Effector memory CD4-positive, alpha-beta T cell (primary cell): ENCODE measurements around the gene JMJD7.

Experiments
- DNase-seq, 3 donors: peaks; one replicate each; pipeline ENCODE4 v3.0.0-alpha.2; 2020
- H3K27ac ChIP-seq: 2 replicates; pipeline ENCODE4 v1.7.0; 2013; ENCODE audit warnings: mild to moderate bottlenecking, low read length, moderate library complexity; ENCODE audit not compliant: insufficient read depth, poor library complexity, severe bottlenecking
- H3K27me3 ChIP-seq: replicated peaks from 2 replicates; pipeline ENCODE4 v1.7.0; 2013; ENCODE audit warnings: mild to moderate bottlenecking, low read length; ENCODE audit not compliant: insufficient read depth, control insufficient read depth, poor library complexity, severe bottlenecking
- H3K36me3 ChIP-seq: 2 replicates; pipeline ENCODE4 v1.7.0; 2013; ENCODE audit warnings: mild to moderate bottlenecking, low read length, moderate library complexity; ENCODE audit not compliant: control insufficient read depth, insufficient read depth
- H3K4me1 ChIP-seq: 2 replicates; pipeline ENCODE4 v1.7.0; 2013; ENCODE audit warnings: low read length, mild to moderate bottlenecking; ENCODE audit not compliant: control insufficient read depth, insufficient read depth, poor library complexity, severe bottlenecking
- H3K4me3 ChIP-seq: 2 replicates; pipeline ENCODE4 v1.7.0; 2013; ENCODE audit warnings: low read length, low read depth, mild to moderate bottlenecking; ENCODE audit not compliant: insufficient read depth, poor library complexity, severe bottlenecking
- H3K9me3 ChIP-seq: 2 replicates; pipeline ENCODE4 v1.7.0; 2013; ENCODE audit warnings: mild to moderate bottlenecking, low read length, moderate library complexity; ENCODE audit not compliant: control insufficient read depth

Gene JMJD7

GRCh38 chr15:41850482-41851166 lies 22.7 kb downstream of the JMJD7 start:
- Histone ChIP-seq H3K27ac (no peak overlapping the region), H3K4me1 (no peaks in the 10 kb centered on the region), H3K9me3 (no peaks in the 10 kb centered on the region), H3K4me3 (no peak overlapping the region), H3K36me3 (peaks cover 27% of the 10 kb centered on the region), H3K27me3 (no peaks in the 10 kb centered on the region)
- DNase-seq, result no peak

GRCh38 chr15:41851167-41851523 lies 23.3 kb downstream of the JMJD7 start:
- DNase-seq, result no peak
- H3K4me1 ChIP-seq, result no peaks in the 10 kb centered on the region
- H3K4me3 ChIP-seq, result no peak overlapping the region
- H3K27me3 ChIP-seq, result no peaks in the 10 kb centered on the region
- H3K9me3 ChIP-seq, result no peaks in the 10 kb centered on the region
- H3K27ac ChIP-seq, result no peak overlapping the region
- H3K36me3 ChIP-seq, result peaks cover 23% of the 10 kb centered on the region

GRCh38 chr15:41851755-41852370 lies 24.0 kb downstream of the JMJD7 start:
- H3K36me3 ChIP-seq, result peaks cover 16% of the 10 kb centered on the region
- no peaks in the 10 kb centered on the region for H3K9me3 ChIP-seq
- no peaks in the 10 kb centered on the region for H3K4me1 ChIP-seq
- no peaks in the 10 kb centered on the region for H3K27me3 ChIP-seq
- H3K4me3 ChIP-seq, result no peak overlapping the region
- DNase-seq, result no peak
- no peak overlapping the region for H3K27ac ChIP-seq

- no peak overlapping the region for H3K4me3 ChIP-seq
- peaks cover 5% of the 10 kb centered on the region for H3K36me3 ChIP-seq
- H3K4me1 ChIP-seq, result no peaks in the 10 kb centered on the region
- DNase-seq, result no peak
- H3K27me3 ChIP-seq, result no peaks in the 10 kb centered on the region
- H3K9me3 ChIP-seq, result no peaks in the 10 kb centered on the region
- H3K27ac ChIP-seq, result no peak overlapping the region
Observed at GRCh38 chr15:41852736-41853590, 25.1 kb downstream of the JMJD7 start.

GRCh38 chr15:41853831-41854230 lies 25.9 kb downstream of the JMJD7 start:
- H3K36me3 ChIP-seq, result no peaks in the 10 kb centered on the region
- no peak overlapping the region for H3K4me3 ChIP-seq
- H3K27me3 ChIP-seq, result no peaks in the 10 kb centered on the region
- DNase-seq, result no peak
- H3K9me3 ChIP-seq, result no peaks in the 10 kb centered on the region
- no peaks in the 10 kb centered on the region for H3K4me1 ChIP-seq
- no peak overlapping the region for H3K27ac ChIP-seq

GRCh38 chr15:41854443-41854842 lies 26.6 kb downstream of the JMJD7 start:
- Histone ChIP-seq H3K4me3 (no peak overlapping the region), H3K4me1 (no peaks in the 10 kb centered on the region), H3K27me3 (no peaks in the 10 kb centered on the region), H3K9me3 (no peaks in the 10 kb centered on the region), H3K27ac (no peak overlapping the region), H3K36me3 (no peaks in the 10 kb centered on the region)
- DNase-seq, result no peak

GRCh38 chr15:41855261-41855961 lies 27.5 kb downstream of the JMJD7 start:
- Histone ChIP-seq H3K36me3 (no peaks in the 10 kb centered on the region), H3K4me3 (no peak overlapping the region), H3K27me3 (no peaks in the 10 kb centered on the region), H3K9me3 (no peaks in the 10 kb centered on the region), H3K27ac (no peak overlapping the region), H3K4me1 (no peaks in the 10 kb centered on the region)
- DNase-seq, result no peak

- no peak overlapping the region for H3K27ac ChIP-seq
- no peak overlapping the region for H3K4me3 ChIP-seq
- no peak for DNase-seq
- H3K9me3 ChIP-seq, result no peaks in the 10 kb centered on the region
- no peaks in the 10 kb centered on the region for H3K36me3 ChIP-seq
- no peaks in the 10 kb centered on the region for H3K4me1 ChIP-seq
- H3K27me3 ChIP-seq, result peaks cover 2% of the 10 kb centered on the region
Observed at GRCh38 chr15:41856262-41856661, 28.4 kb downstream of the JMJD7 start.

- Histone ChIP-seq H3K9me3 (no peaks in the 10 kb centered on the region), H3K4me3 (no peak overlapping the region), H3K4me1 (no peaks in the 10 kb centered on the region), H3K36me3 (no peaks in the 10 kb centered on the region), H3K27me3 (peaks cover 2% of the 10 kb centered on the region), H3K27ac (no peak overlapping the region)
- DNase-seq, result no peak
Observed at GRCh38 chr15:41856716-41857115, 28.8 kb downstream of the JMJD7 start.
